Liver (tissue), 9 donors: ENCODE data around the gene DNAL4. TPM values are rescaled to one million over a fixed set of nuclear protein-coding genes. Genes with fewer than 3 reads are reported as not detected.

Source experiments
- DNase-seq: peaks from one replicate; pipeline ENCODE4 v3.0.0-alpha.2; 2017; ENCODE audit warnings: low spot score
- H3K27ac ChIP-seq, 2 donors: one replicate each; pipeline ENCODE4 v1.7.0; 2013; ENCODE audit warnings: inconsistent platforms in 2 of 2, low read length in 2 of 2, control low read depth in 1 of 2, low read depth in 1 of 2, mild to moderate bottlenecking in 1 of 2
- H3K27me3 ChIP-seq, 4 donors: one replicate each; pipeline versions ENCODE4 v1.6.1 to v1.7.0; 2013; ENCODE audit warnings: low read length in 3 of 4, inconsistent platforms in 1 of 4, mild to moderate bottlenecking in 1 of 4, moderate library complexity in 1 of 4; ENCODE audit not compliant: control insufficient read depth in 4 of 4, insufficient read depth in 4 of 4
- H3K36me3 ChIP-seq, 4 donors: one replicate each; pipeline versions ENCODE4 v1.6.1 to v1.7.0; 2013; ENCODE audit warnings: low read length in 3 of 4, mild to moderate bottlenecking in 3 of 4, low read depth in 1 of 4, moderate library complexity in 1 of 4; ENCODE audit not compliant: control insufficient read depth in 4 of 4, insufficient read depth in 3 of 4
- H3K4me1 ChIP-seq, 4 donors: one replicate each; pipeline versions ENCODE4 v1.6.1 to v1.7.0; 2013; ENCODE audit warnings: low read length in 3 of 4, mild to moderate bottlenecking in 3 of 4, moderate library complexity in 1 of 4; ENCODE audit not compliant: control insufficient read depth in 4 of 4, insufficient read depth in 4 of 4
- H3K4me3 ChIP-seq, 3 donors: one replicate each; pipeline versions ENCODE4 v1.6.1 to v1.7.0; 2013; ENCODE audit warnings: low read length in 3 of 3, control low read depth in 1 of 3, low read depth in 1 of 3, mild to moderate bottlenecking in 1 of 3
- H3K9ac ChIP-seq, 2 donors: one replicate each; pipeline ENCODE4 v1.7.0; 2013; ENCODE audit warnings: low read length in 2 of 2, mild to moderate bottlenecking in 2 of 2, moderate library complexity in 2 of 2, control low read depth in 1 of 2, low read depth in 1 of 2
- H3K9me3 ChIP-seq, 4 donors: one replicate each; pipeline versions ENCODE4 v1.6.1 to v1.7.0; 2013; ENCODE audit warnings: low read length in 3 of 4; ENCODE audit not compliant: control insufficient read depth in 4 of 4
- ATF3 ChIP-seq: IDR thresholded peaks from 2 replicates; pipeline ENCODE4 v1.6.1; 2016; ENCODE audit warnings: antibody characterized with exemption
- CTCF ChIP-seq: fragments of 150-350 bp; IDR thresholded peaks from 2 replicates; pipeline ENCODE4 v1.5.1; 2017; ENCODE audit warnings: improper control_type of control experiment, low read depth, low read length; ENCODE audit not compliant: missing input control
- EGR1 ChIP-seq, 2 donors: IDR thresholded peaks; 2 replicates each; pipeline ENCODE4 v1.6.1; 2016 to 2018; ENCODE audit warnings: antibody characterized with exemption in 2 of 2, low read depth in 2 of 2
- FOXA1 ChIP-seq: IDR thresholded peaks from 2 replicates; pipeline ENCODE4 v1.6.1; 2016; ENCODE audit warnings: antibody characterized with exemption
- GABPA ChIP-seq, 2 donors: IDR thresholded peaks in 1 of 2; conservative IDR thresholded peaks in 1 of 2; 2 replicates each; pipeline ENCODE4 v1.6.1; 2016; ENCODE audit warnings: antibody characterized with exemption in 2 of 2, mild to moderate bottlenecking in 1 of 2, moderate library complexity in 1 of 2
- HNF4A ChIP-seq, 2 donors: conservative IDR thresholded peaks; 2 replicates each; pipeline ENCODE4 v1.6.1; 2016; ENCODE audit warnings: antibody characterized with exemption in 2 of 2, mild to moderate bottlenecking in 2 of 2
- MAX ChIP-seq: IDR thresholded peaks from 2 replicates; pipeline ENCODE4 v1.6.1; 2016; ENCODE audit warnings: antibody characterized with exemption
- NR2F2 ChIP-seq: IDR thresholded peaks from 2 replicates; pipeline ENCODE4 v1.6.1; 2016; ENCODE audit warnings: antibody characterized with exemption
- RAD21 ChIP-seq, 2 donors: IDR thresholded peaks; 2 replicates each; pipeline ENCODE4 v1.6.1; 2016; ENCODE audit warnings: antibody characterized with exemption in 2 of 2, mild to moderate bottlenecking in 2 of 2
- REST ChIP-seq: IDR thresholded peaks from 2 replicates; pipeline ENCODE4 v1.6.1; 2016; ENCODE audit warnings: antibody characterized with exemption, mild to moderate bottlenecking
- RXRA ChIP-seq, 2 donors: IDR thresholded peaks; 2 replicates each; pipeline ENCODE4 v1.6.1; 2017 to 2018; ENCODE audit warnings: antibody characterized with exemption in 2 of 2, mild to moderate bottlenecking in 1 of 2
- TAF1 ChIP-seq: conservative IDR thresholded peaks from 2 replicates; pipeline ENCODE4 v1.6.1; 2016; ENCODE audit warnings: antibody characterized with exemption, mild to moderate bottlenecking
- YY1 ChIP-seq: IDR thresholded peaks from 2 replicates; pipeline ENCODE4 v1.6.1; 2016; ENCODE audit warnings: antibody characterized with exemption, mild to moderate bottlenecking
- ZBTB33 ChIP-seq: IDR thresholded peaks from 2 replicates; pipeline ENCODE4 v1.6.1; 2016; ENCODE audit warnings: antibody characterized with exemption
- WGBS: extraction: QIAGEN DNeasy Blood & Tissue Kit; methylation state at CpG from one replicate; pipeline ENCODE4 v1.1.7; 2013; 5-methylcytosine and 5-hydroxymethylcytosine counted together
- polyA plus RNA-seq, 2 donors: library from polyadenylated mRNA; stranded (reverse) in 1 of 2; unstranded in 1 of 2; fragments of 200-250 nt in 1 of 2; fragments of >200 nt in 1 of 2; fragmentation: Nextera tagmentation in 1 of 2; extraction: Ambion mirVana in 1 of 2; gene quantifications; one replicate each; pipeline versions ENCODE4 v1.2.1 to v1.2.3, GENCODE V29; 2013 to 2015
- total RNA-seq, 2 donors: library from RNA; depleted of rRNA; stranded (reverse); fragments of >200 nt; gene quantifications; one replicate each; pipeline ENCODE4 v1.2.3, GENCODE V29; 2014
- donor health status: healthy.
- donor health status: healthy.
- donor health status: healthy.
- donor health status: healthy.
- donor health status: healthy.

The DNAL4 gene
- total and polyA plus RNA-seq, 4 donors, result 4.0 to 5.6 (median 4.9) TPM

- no peak overlapping the region for H3K4me3 ChIP-seq
- H3K27ac ChIP-seq, result no peak overlapping the region
- H3K36me3 ChIP-seq, result no peaks in the 10 kb centered on the region
- H3K4me1 ChIP-seq, result no peaks in the 10 kb centered on the region
- no peak for DNase-seq
- 80% methylated on average over 6 of the region's 6 CpGs for WGBS
- TF ChIP-seq TAF1, result no peak
- TF ChIP-seq HNF4A (conservative IDR thresholded peaks at IDR 0.05), result no peak
- no peak overlapping the region for H3K9ac ChIP-seq
- peaks cover 0 to 5% (median 1%) of the 10 kb centered on the region in 4 donors for H3K27me3 ChIP-seq
- H3K9me3 ChIP-seq, result no peaks in the 10 kb centered on the region
These were observed 43.5 kb upstream of the DNAL4 start for GRCh38 chr22:38837414-38837928.

- TF ChIP-seq EGR1 (IDR thresholded peaks at IDR 0.05; ENCODE audit: low read depth in 2 of 2) (no peak), ZBTB33 (no peak), YY1 (no peak), CTCF (no peak), HNF4A (conservative IDR thresholded peaks at IDR 0.05) (no peak), GABPA (IDR thresholded peaks at IDR 0.05 in 1 of 2, conservative IDR thresholded peaks at IDR 0.05 in 1 of 2) (no peak), ATF3 (no peak), FOXA1 (no peak), TAF1 (no peak), REST (no peak), RAD21 (IDR thresholded peaks at IDR 0.05) (no peak), RXRA (IDR thresholded peaks at IDR 0.05) (no peak), MAX (no peak), NR2F2 (no peak)
- WGBS, result 63% methylated on average over 19 of the region's 19 CpGs
- Histone ChIP-seq H3K9ac (no peak overlapping the region), H3K4me3 (no peak overlapping the region), H3K9me3 (no peaks in the 10 kb centered on the region), H3K27me3 (peaks cover 0 to 2% (median 0%) of the 10 kb centered on the region in 4 donors), H3K36me3 (no peaks in the 10 kb centered on the region), H3K4me1 (no peaks in the 10 kb centered on the region), H3K27ac (no peak overlapping the region)
- DNase-seq, result no peak
These were observed 42.0 kb upstream of the DNAL4 start for GRCh38 chr22:38835888-38836301.
